ENCODE data around the gene PNPLA5. TPM values are rescaled to one million over a fixed set of nuclear protein-coding genes. Genes with fewer than 3 reads are reported as not detected.
A peak's percentile ranks its signal among the peaks of the same experiment; 100 is the strongest.

Gene PNPLA5
- total and polyA plus RNA-seq, 2 of the 13 experiments (the other 11 are each of a cell fraction or from before 2014, with no cell fraction given): not detected

DNA sequence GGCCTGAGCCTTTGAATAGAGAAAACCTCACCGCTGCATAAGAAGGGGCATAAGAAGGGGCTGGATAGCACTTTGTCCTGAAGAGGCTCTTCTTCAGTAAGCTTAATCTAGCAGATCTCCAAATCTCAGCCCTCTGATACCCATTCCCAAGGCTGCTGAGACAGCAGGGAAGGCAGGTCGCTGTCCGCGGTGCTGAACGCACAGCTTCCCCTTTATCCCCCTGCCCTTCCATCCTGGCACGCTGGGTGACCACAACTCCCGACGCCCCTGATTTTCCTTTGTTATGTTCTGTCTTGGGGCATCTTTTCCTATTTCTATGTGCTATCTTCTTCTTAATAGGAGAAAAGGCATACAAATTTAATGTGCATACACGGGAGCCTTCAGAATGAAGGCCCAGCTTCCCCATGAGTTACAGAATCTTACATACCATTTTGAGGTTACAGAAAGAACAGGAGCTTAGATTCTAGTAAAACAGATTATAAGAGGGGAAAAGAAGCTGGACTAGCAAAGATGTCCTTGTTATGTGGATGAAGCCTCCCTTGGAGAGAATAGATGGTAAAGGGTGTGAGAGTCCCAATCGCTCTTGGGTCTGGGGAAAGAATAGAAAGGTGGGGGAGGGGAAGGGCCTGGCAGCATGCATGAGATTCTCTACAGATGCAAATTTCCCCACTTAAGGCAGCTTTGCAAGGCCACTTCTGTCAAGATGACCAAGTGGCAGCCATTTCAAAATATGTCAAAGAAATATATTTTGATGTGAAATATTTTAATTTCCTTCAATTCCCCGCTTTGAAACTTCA lies 23.8 kb downstream of the PNPLA5 start (continued):
- TF ChIP-seq, protein P1, sequence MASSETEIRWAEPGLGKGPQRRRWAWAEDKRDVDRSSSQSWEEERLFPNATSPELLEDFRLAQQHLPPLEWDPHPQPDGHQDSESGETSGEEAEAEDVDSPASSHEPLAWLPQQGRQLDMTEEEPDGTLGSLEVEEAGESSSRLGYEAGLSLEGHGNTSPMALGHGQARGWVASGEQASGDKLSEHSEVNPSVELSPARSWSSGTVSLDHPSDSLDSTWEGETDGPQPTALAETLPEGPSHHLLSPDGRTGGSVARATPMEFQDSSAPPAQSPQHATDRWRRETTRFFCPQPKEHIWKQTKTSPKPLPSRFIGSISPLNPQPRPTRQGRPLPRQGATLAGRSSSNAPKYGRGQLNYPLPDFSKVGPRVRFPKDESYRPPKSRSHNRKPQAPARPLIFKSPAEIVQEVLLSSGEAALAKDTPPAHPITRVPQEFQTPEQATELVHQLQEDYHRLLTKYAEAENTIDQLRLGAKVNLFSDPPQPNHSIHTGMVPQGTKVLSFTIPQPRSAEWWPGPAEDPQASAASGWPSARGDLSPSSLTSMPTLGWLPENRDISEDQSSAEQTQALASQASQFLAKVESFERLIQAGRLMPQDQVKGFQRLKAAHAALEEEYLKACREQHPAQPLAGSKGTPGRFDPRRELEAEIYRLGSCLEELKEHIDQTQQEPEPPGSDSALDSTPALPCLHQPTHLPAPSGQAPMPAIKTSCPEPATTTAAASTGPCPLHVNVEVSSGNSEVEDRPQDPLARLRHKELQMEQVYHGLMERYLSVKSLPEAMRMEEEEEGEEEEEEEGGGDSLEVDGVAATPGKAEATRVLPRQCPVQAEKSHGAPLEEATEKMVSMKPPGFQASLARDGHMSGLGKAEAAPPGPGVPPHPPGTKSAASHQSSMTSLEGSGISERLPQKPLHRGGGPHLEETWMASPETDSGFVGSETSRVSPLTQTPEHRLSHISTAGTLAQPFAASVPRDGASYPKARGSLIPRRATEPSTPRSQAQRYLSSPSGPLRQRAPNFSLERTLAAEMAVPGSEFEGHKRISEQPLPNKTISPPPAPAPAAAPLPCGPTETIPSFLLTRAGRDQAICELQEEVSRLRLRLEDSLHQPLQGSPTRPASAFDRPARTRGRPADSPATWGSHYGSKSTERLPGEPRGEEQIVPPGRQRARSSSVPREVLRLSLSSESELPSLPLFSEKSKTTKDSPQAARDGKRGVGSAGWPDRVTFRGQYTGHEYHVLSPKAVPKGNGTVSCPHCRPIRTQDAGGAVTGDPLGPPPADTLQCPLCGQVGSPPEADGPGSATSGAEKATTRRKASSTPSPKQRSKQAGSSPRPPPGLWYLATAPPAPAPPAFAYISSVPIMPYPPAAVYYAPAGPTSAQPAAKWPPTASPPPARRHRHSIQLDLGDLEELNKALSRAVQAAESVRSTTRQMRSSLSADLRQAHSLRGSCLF (CRISPR knock-in tag; IDR thresholded peaks at IDR 0.05; ENCODE audit: borderline replicate concordance): 0 out of 2 replicates have a peak, but pooled peaks have one; percentile 63
- TF ChIP-seq CHD2 (IDR thresholded peaks at IDR 0.05; ENCODE audit: low read depth, low read length): no peak
- no peak for TF ChIP-seq MXI1 (IDR thresholded peaks at IDR 0.05; ENCODE audit: borderline replicate concordance, low read depth, low read length)
- TF ChIP-seq REL (CRISPR knock-in tag; conservative IDR thresholded peaks at IDR 0.05): no peak
- no peak for TF ChIP-seq ZNF136 (CRISPR knock-in tag; IDR thresholded peaks at IDR 0.05; ENCODE audit: low read depth)
- no peak for TF ChIP-seq ZNF34 (CRISPR knock-in tag; IDR thresholded peaks at IDR 0.05; ENCODE audit: borderline replicate concordance)
- TF ChIP-seq STAG1 (CRISPR knock-in tag; IDR thresholded peaks at IDR 0.05): no peak
- no peak for TF ChIP-seq ATM (IDR thresholded peaks at IDR 0.05; ENCODE audit: borderline replicate concordance)
- no peak for TF ChIP-seq ZNF75D (CRISPR knock-in tag; IDR thresholded peaks at IDR 0.05; ENCODE audit: borderline replicate concordance)
- no peak for TF ChIP-seq HNF4G (IDR thresholded peaks at IDR 0.05; ENCODE audit: borderline replicate concordance, low read depth, low read length)
- TF ChIP-seq HNF4G (CRISPR knock-in tag; IDR thresholded peaks at IDR 0.05; ENCODE audit: borderline replicate concordance, low read depth): no peak
- no peak for TF ChIP-seq CEBPB (IDR thresholded peaks at IDR 0.05; ENCODE audit: borderline replicate concordance, low read depth, low read length)
- TF ChIP-seq RNF2 (conservative IDR thresholded peaks at IDR 0.05; ENCODE audit: low read depth): no peak
- no peak for TF ChIP-seq THYN1 (CRISPR knock-in tag; IDR thresholded peaks at IDR 0.05; ENCODE audit: borderline replicate concordance, low read depth)
- TF ChIP-seq ZNF10 (CRISPR knock-in tag; IDR thresholded peaks at IDR 0.05; ENCODE audit: borderline replicate concordance, low read depth): no peak
- no peak for TF ChIP-seq MIER3 (CRISPR knock-in tag; IDR thresholded peaks at IDR 0.05; ENCODE audit: borderline replicate concordance)
- peak; percentile 94 for TF ChIP-seq EHMT2 (IDR thresholded peaks at IDR 0.05; ENCODE audit: borderline replicate concordance, low read depth, low read length)
- no peak for TF ChIP-seq ZSCAN31 (CRISPR knock-in tag; IDR thresholded peaks at IDR 0.05; ENCODE audit: low read depth)
- no peak for TF ChIP-seq ZBTB42 (CRISPR knock-in tag; IDR thresholded peaks at IDR 0.05)
- TF ChIP-seq, protein P2, sequence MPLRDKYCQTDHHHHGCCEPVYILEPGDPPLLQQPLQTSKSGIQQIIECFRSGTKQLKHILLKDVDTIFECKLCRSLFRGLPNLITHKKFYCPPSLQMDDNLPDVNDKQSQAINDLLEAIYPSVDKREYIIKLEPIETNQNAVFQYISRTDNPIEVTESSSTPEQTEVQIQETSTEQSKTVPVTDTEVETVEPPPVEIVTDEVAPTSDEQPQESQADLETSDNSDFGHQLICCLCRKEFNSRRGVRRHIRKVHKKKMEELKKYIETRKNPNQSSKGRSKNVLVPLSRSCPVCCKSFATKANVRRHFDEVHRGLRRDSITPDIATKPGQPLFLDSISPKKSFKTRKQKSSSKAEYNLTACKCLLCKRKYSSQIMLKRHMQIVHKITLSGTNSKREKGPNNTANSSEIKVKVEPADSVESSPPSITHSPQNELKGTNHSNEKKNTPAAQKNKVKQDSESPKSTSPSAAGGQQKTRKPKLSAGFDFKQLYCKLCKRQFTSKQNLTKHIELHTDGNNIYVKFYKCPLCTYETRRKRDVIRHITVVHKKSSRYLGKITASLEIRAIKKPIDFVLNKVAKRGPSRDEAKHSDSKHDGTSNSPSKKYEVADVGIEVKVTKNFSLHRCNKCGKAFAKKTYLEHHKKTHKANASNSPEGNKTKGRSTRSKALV (CRISPR knock-in tag; IDR thresholded peaks at IDR 0.05): peak; percentile 62; the same call in 1 of the 2 replicates
- TF ChIP-seq PAWR (CRISPR knock-in tag; IDR thresholded peaks at IDR 0.05; ENCODE audit: borderline replicate concordance): no peak
- 0 out of 2 replicates have a peak, but pooled peaks have one; percentile 47 for TF ChIP-seq CCDC6 (CRISPR knock-in tag; IDR thresholded peaks at IDR 0.05)

Data from HepG2 (cell line).